ENCODE data around the gene CERCAM.

GRCh38 chr9:128428644-128429512 lies 8.2 kb downstream of the CERCAM start:
- TF ChIP-seq EZH2 (IDR thresholded peaks at IDR 0.05; ENCODE audit: borderline replicate concordance) (no peak), EZH2phosphoT487 (IDR thresholded peaks at IDR 0.05; ENCODE audit: low read depth, severe bottlenecking, unreplicated experiment) (no peak)
